T-helper 1 cell treated with Interleukin-12 subunit alpha and Interleukin-12 subunit beta and Interleukin-4 antibody, amounts not matched to agents 30 μg/mL and 1 μg/mL, for 36 hours (primary cell): ENCODE measurements around the gene EEF2.
A peak's percentile ranks its signal among the peaks of the same experiment; 100 is the strongest.

Source experiments
- H3K27ac Mint-ChIP-seq: one replicate; pipeline ENCODE4 v1.8.0; 2021; ENCODE audit warnings: mild to moderate bottlenecking, mixed read lengths
- H3K27me3 Mint-ChIP-seq: one replicate; pipeline ENCODE4 v1.8.0; 2021; ENCODE audit warnings: low read depth, mixed read lengths
- H3K36me3 Mint-ChIP-seq: one replicate; pipeline ENCODE4 v1.8.0; 2021; ENCODE audit warnings: low read depth, mixed read lengths
- H3K4me1 Mint-ChIP-seq: one replicate; pipeline ENCODE4 v1.8.0; 2021; ENCODE audit warnings: low read depth, mixed read lengths
- H3K4me3 Mint-ChIP-seq: one replicate; pipeline ENCODE4 v1.8.0; 2021; ENCODE audit warnings: mild to moderate bottlenecking, moderate library complexity, mixed read lengths
- H3K9me3 Mint-ChIP-seq: one replicate; pipeline ENCODE4 v1.8.0; 2021; ENCODE audit warnings: mixed read lengths

Gene EEF2

GRCh38 chr19:3982701-3983541 lies 2.3 kb downstream of the EEF2 start:
- Mint-ChIP-seq H3K4me1 (peaks cover 43% of the 10 kb centered on the region), H3K36me3 (peaks cover 48% of the 10 kb centered on the region), H3K27ac (peak overlapping the region; percentile 73), H3K4me3 (peak overlapping the region; percentile 99), H3K27me3 (no peaks in the 10 kb centered on the region), H3K9me3 (no peaks in the 10 kb centered on the region)

DNA sequence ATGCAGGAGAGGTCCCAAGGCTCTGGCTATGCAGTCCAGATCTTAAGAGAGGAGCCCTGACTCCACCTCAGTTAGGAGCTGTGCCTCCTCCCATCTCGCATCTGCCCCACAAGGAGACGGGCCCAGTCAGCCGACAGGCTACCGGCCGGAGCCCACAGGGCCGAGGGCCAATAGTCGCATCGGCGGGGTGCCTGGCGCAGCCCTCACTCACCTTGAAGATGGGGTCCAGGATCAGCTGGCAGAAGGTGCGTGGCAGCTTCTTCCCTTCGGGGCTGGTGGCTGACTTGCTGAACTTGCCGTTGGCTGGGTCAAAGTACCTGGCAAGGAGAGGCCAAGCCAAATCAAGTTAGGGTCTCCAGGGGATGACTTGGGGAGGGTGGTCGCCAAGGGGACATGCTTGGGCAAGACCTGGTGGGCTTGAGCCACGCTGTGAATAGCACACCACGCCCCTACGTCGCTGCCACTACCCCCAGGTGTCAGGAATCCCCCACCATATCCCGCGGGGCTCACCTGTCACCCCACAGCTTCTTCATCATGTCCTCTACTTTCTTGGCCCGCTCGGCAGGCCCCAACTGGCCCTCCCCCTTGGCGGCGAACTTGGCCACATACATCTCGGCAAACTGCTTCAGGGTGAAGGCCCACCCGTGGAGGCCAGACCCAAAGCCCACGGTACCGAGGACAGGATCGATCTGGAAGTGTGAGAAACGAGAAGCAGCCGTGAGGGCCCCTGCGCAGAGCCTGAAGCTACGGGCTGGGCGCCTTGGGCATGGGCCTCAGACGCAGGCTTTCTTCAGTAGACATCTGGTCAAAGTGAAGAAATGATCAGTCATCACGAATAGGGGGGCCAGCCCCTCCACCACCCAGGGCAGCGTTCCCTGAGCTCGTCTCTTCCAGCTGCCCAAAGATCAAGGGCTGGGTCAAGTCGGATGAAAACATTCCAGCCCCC lies 3.3 kb downstream of the EEF2 start:
- H3K4me1 Mint-ChIP-seq, result peaks cover 36% of the 10 kb centered on the region
- no peaks in the 10 kb centered on the region for H3K9me3 Mint-ChIP-seq
- H3K36me3 Mint-ChIP-seq, result peaks cover 53% of the 10 kb centered on the region
- H3K4me3 Mint-ChIP-seq, result no peak overlapping the region
- no peaks in the 10 kb centered on the region for H3K27me3 Mint-ChIP-seq
- no peak overlapping the region for H3K27ac Mint-ChIP-seq

DNA sequence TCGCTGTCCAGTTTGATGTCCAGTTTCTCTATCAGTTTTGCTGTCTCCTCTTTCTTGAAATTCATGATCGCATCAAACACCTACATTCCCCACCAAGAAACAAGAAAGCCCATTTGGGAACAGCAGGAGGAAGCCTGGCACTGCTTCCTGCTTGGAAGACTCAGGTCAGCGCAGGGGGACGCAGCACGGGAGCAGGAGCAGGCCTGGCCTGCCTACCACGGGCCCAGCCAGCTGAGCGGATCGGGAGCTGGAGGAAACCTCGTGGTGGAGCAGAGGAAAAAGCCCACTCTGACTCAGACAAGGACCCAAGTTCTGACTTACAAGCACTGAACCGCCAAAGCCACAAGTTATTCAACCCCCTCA lies 3.9 kb downstream of the EEF2 start:
- H3K4me3 Mint-ChIP-seq, result peak overlapping the region; percentile 12
- no peak overlapping the region for H3K27ac Mint-ChIP-seq
- H3K4me1 Mint-ChIP-seq, result peaks cover 30% of the 10 kb centered on the region
- H3K27me3 Mint-ChIP-seq, result no peaks in the 10 kb centered on the region
- peaks cover 53% of the 10 kb centered on the region for H3K36me3 Mint-ChIP-seq
- no peaks in the 10 kb centered on the region for H3K9me3 Mint-ChIP-seq

DNA sequence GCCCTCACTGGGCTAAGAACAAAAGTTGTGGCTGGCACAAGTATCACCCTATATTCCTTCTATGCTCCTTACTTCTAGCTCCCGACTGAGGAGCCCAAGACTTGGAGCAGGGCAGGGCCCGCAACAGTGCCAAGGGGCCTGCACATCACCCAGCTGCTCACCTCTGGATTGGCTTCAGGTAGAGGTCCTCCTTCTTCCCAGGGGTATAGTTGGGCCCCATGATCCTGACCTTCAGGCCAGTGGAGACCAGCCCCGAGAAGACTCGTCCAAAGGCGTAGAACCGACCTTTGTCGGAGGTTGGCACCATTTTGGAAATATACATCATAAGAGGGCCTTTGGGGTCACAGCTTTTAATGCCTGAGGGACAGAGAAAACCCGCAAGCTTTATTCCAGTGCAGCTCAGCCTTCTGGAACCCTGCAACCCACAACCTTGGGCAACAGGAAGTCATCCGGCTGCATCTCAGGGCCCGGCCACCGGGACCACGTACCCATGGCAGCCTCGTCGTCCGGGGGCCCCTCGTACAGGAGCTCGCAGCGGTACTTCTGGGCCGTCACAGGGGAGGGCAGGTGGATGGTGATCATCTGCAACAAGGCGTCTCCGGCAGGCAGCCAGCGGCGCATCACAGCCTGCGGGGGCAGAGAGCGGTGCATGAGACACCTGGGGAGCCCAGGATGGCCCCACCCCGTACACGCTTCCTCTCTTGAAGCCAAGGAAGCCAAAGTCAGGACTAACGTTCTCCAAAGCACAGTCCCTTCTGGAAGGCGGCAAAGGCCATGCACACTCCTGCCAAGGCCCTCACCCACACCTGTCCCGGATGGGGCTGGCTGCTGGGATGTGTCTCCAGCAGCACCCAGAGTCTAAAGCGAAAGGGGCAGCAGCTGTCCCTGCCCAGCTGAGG lies 4.7 kb downstream of the EEF2 start:
- H3K36me3 Mint-ChIP-seq, result peaks cover 57% of the 10 kb centered on the region
- H3K4me3 Mint-ChIP-seq, result no peak overlapping the region
- H3K4me1 Mint-ChIP-seq, result peaks cover 24% of the 10 kb centered on the region
- H3K9me3 Mint-ChIP-seq, result no peaks in the 10 kb centered on the region
- H3K27ac Mint-ChIP-seq, result no peak overlapping the region
- no peaks in the 10 kb centered on the region for H3K27me3 Mint-ChIP-seq

GRCh38 chr19:3979674-3980352 lies 5.5 kb downstream of the EEF2 start:
- Mint-ChIP-seq H3K27ac (no peak overlapping the region), H3K4me1 (peaks cover 24% of the 10 kb centered on the region), H3K36me3 (peaks cover 56% of the 10 kb centered on the region), H3K9me3 (no peaks in the 10 kb centered on the region), H3K4me3 (no peak overlapping the region), H3K27me3 (no peaks in the 10 kb centered on the region)

GRCh38 chr19:3979289-3979673 lies 6.0 kb downstream of the EEF2 start:
- H3K4me3 Mint-ChIP-seq, result no peak overlapping the region
- peaks cover 23% of the 10 kb centered on the region for H3K4me1 Mint-ChIP-seq
- H3K27ac Mint-ChIP-seq, result no peak overlapping the region
- H3K27me3 Mint-ChIP-seq, result no peaks in the 10 kb centered on the region
- H3K36me3 Mint-ChIP-seq, result peaks cover 50% of the 10 kb centered on the region
- H3K9me3 Mint-ChIP-seq, result no peaks in the 10 kb centered on the region

DNA sequence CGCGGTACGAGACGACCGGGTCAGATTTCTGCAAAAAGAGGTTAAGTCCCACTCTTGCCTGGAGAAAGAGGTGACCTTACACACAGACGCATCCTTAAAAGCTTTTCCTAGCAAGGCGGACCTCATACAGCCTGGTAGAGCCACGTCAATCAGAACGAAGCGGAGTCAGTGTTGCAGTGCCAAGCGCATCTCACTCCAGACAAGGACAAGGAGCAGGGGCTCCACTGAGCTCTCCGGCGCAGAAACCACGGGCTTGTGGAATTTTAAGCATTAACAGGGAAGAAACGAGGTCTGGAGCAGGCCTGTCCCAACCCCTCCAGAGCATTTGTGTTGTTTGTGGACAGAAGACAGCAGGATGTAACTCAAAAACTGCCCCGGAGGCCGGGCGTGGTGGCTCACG lies 7.1 kb downstream of the EEF2 start:
- H3K27me3 Mint-ChIP-seq, result no peaks in the 10 kb centered on the region
- peaks cover 13% of the 10 kb centered on the region for H3K4me1 Mint-ChIP-seq
- H3K4me3 Mint-ChIP-seq, result no peak overlapping the region
- no peak overlapping the region for H3K27ac Mint-ChIP-seq
- peaks cover 39% of the 10 kb centered on the region for H3K36me3 Mint-ChIP-seq
- no peaks in the 10 kb centered on the region for H3K9me3 Mint-ChIP-seq

GRCh38 chr19:3977242-3978143 lies 7.8 kb downstream of the EEF2 start:
- H3K27ac Mint-ChIP-seq, result no peak overlapping the region

GRCh38 chr19:3976495-3977241 lies 8.6 kb downstream of the EEF2 start:
- H3K4me3 Mint-ChIP-seq, result no peak overlapping the region
- H3K27ac Mint-ChIP-seq, result no peak overlapping the region
- peaks cover 29% of the 10 kb centered on the region for H3K36me3 Mint-ChIP-seq
- H3K4me1 Mint-ChIP-seq, result peaks cover 6% of the 10 kb centered on the region
- H3K9me3 Mint-ChIP-seq, result no peaks in the 10 kb centered on the region
- H3K27me3 Mint-ChIP-seq, result no peaks in the 10 kb centered on the region

More at GRCh38 chr19:3977242-3978143, 7.8 kb downstream of the EEF2 start:
- Mint-ChIP-seq H3K4me3 (no peak overlapping the region), H3K9me3 (no peaks in the 10 kb centered on the region), H3K36me3 (peaks cover 32% of the 10 kb centered on the region), H3K27me3 (no peaks in the 10 kb centered on the region), H3K4me1 (peaks cover 7% of the 10 kb centered on the region)

DNA sequence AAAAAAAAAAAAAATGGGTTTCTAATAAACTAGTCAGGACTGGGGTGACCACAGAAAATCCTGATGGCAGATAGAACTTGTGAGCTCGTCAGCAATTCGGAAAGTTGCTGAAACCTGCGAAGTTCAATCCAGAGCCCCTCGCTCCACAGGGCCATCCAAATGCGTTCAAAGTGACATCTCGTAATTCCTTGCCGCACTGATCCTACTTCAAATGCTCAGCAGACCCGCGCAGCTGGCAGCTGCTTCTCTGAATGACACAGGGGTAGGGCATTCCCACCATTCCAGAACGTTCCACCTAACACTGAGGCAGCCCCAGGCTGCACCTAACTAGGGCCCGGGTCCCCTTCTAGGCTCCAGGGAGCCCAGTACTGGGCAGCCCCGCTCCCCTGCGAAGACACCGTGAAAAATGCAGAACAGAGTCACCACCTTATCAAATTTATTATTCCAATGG lies 9.6 kb downstream of the EEF2 start:
- H3K4me3 Mint-ChIP-seq, result no peak overlapping the region
- no peaks in the 10 kb centered on the region for H3K9me3 Mint-ChIP-seq
- peaks cover 26% of the 10 kb centered on the region for H3K36me3 Mint-ChIP-seq
- peaks cover 9% of the 10 kb centered on the region for H3K4me1 Mint-ChIP-seq
- no peak overlapping the region for H3K27ac Mint-ChIP-seq
- no peaks in the 10 kb centered on the region for H3K27me3 Mint-ChIP-seq

GRCh38 chr19:3975144-3975543 lies 10.1 kb downstream of the EEF2 start:
- Mint-ChIP-seq H3K36me3 (peaks cover 24% of the 10 kb centered on the region), H3K4me3 (no peak overlapping the region), H3K9me3 (no peaks in the 10 kb centered on the region), H3K4me1 (peaks cover 13% of the 10 kb centered on the region), H3K27me3 (no peaks in the 10 kb centered on the region), H3K27ac (no peak overlapping the region)

- H3K4me3 Mint-ChIP-seq, result peak within 1 kb of the TSS; percentile 95
- peak within 1 kb of the TSS; percentile 81 for H3K27ac Mint-ChIP-seq
- peaks cover 22% of the 10 kb centered on the region for H3K4me1 Mint-ChIP-seq
- no peaks in the 10 kb centered on the region for H3K27me3 Mint-ChIP-seq
- H3K36me3 Mint-ChIP-seq, result peaks cover 18% of the 10 kb centered on the region
- no peaks in the 10 kb centered on the region for H3K9me3 Mint-ChIP-seq
These were observed 14.3 kb downstream of the EEF2 start, which contains the start of gene DAPK3 for GRCh38 chr19:3970808-3971598. Gene DAPK3 (minus strand): TSS chr19:3971099. CDS start chr19:3969735, 1,364 bp downstream.
